Calu3 (cell line): Measurements from ENCODE around the gene GOLGA6L10. TPM values are rescaled to one million over a fixed set of nuclear protein-coding genes. Genes with fewer than 3 reads are reported as not detected.
"Not testable (repeated sequence)": the region's sequence is repeated elsewhere in the genome, so short reads cannot be mapped to it uniquely, and the experiment has no call there.

Experiments
- Bru-seq: library from RNA; stranded (reverse); fragments of 400-500 nt; gene quantifications from one replicate; lab custom pipeline; 2021; lab: Mats Ljungman, UMichigan
- BruChase-seq, 2 experiments: library from RNA; stranded (reverse); fragments of 400-500 nt; gene quantifications; one replicate each; lab custom pipeline; 2021; lab: Mats Ljungman, UMichigan
- BruUV-seq: library from RNA; stranded (reverse); fragments of 400-500 nt; replicated peaks from 2 replicates; lab custom pipeline; 2021; lab: Mats Ljungman, UMichigan
- CTCF ChIA-PET: fragments of 300-600 bp; sonication (Branson Sonifier 250); formaldehyde crosslinking; loops from one replicate; lab custom pipeline; 2022; ENCODE audit warnings: antibody characterized with exemption; lab: Charles Lee
- DNase-seq: peaks from one replicate; pipeline ENCODE4 v3.0.0; 2022
- H3K27ac Mint-ChIP-seq: one replicate; pipeline ENCODE4 v1.8.0; 2022; ENCODE audit warnings: mixed read lengths; ENCODE audit not compliant: unreplicated experiment
- H3K27me3 Mint-ChIP-seq: one replicate; pipeline ENCODE4 v1.8.0; 2022; ENCODE audit warnings: mixed read lengths; ENCODE audit not compliant: unreplicated experiment
- H3K36me3 Mint-ChIP-seq: one replicate; pipeline ENCODE4 v1.8.0; 2022; ENCODE audit warnings: mild to moderate bottlenecking, moderate library complexity, mixed read lengths; ENCODE audit not compliant: insufficient read depth, unreplicated experiment
- H3K4me1 Mint-ChIP-seq: one replicate; pipeline ENCODE4 v1.8.0; 2022; ENCODE audit warnings: mild to moderate bottlenecking, low read depth, mixed read lengths; ENCODE audit not compliant: unreplicated experiment
- H3K4me3 Mint-ChIP-seq: one replicate; pipeline ENCODE4 v1.8.0; 2022; ENCODE audit warnings: mild to moderate bottlenecking, low read depth, moderate library complexity, mixed read lengths; ENCODE audit not compliant: unreplicated experiment
- H3K9me3 Mint-ChIP-seq: one replicate; pipeline ENCODE4 v1.8.0; 2022; ENCODE audit warnings: low read depth, mixed read lengths; ENCODE audit not compliant: unreplicated experiment
- intact Hi-C: fragments of 100-400 bp; cut with micrococcal nuclease; formaldehyde crosslinking; loops from one replicate; pipeline ENCODE4 v1.10.0; 2022; ENCODE audit not compliant: unreplicated experiment
- long read RNA-seq: library from polyadenylated mRNA; stranded (forward); transcript quantifications from one replicate; pipeline ENCODE4 v2.0.0, GENCODE V29; 2022
- total RNA-seq: library from RNA; stranded (reverse); gene quantifications from 2 replicates; pipeline ENCODE4 v1.2.3, GENCODE V29; 2022
- TF ChIP-seq, protein P1 (sequence below): fragments of 200-600 bp; IDR thresholded peaks from one replicate; pipeline ENCODE4 v1.8.0; 2022; ENCODE audit warnings: antibody characterized with exemption; ENCODE audit not compliant: unreplicated experiment

The GOLGA6L10 gene, protein sequence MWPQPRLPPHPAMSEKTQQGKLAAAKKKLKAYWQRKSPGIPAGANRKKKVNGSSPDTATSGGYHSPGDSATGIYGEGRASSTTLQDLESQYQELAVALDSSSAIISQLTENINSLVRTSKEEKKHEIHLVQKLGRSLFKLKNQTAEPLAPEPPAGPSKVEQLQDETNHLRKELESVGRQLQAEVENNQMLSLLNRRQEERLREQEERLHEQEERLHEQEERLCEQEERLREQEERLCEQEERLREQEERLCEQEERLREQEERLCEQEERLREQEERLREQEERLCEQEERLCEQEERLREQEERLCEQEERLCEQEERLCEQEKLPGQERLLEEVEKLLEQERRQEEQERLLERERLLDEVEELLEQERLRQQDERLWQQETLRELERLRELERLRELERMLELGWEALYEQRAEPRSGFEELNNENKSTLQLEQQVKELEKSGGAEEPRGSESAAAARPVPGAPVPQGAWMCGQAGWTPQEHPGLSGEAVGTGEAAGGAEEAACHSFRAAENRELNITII
- total RNA-seq (0.88 and 1.4 TPM in 2 replicates), Bru-seq, nascent RNA (percentile 33 among the genes with signal in this experiment), BruChase-seq, experiment 1, labeled RNA remaining after a 6-hour chase (percentile 42 among the genes with signal in this experiment), BruChase-seq, experiment 2, labeled RNA remaining after a 2-hour chase (percentile 42 among the genes with signal in this experiment)
- long read RNA-seq, result 0 reads

DNA sequence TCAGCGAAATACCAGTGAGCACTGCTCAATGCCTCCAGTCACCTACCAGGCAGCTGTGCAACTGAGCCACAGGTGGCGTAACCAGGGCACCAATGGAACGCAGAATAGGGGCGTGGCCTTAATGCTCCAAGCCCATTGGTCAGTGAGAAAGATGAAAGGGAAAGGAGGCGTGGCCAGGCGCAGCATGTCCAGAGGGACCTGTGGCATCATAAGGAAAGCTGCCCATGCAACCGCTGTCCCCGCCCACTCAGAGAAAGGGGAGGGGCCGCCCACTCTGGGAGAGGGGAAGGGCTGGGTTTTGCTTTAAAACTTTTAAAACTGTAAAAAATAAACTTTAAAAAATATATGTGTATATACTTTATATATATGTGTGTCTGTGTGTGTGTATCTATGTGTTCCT is at the start of gene GOLGA6L10:
Gene GOLGA6L10, minus strand, starts transcription at position 101 of the 400 bp plus-strand sequence. Its CDS starts 100 bp downstream, at position 1.
- DNase-seq, intact Hi-C loops, H3K4me3 Mint-ChIP-seq, H3K36me3 Mint-ChIP-seq, H3K9me3 Mint-ChIP-seq, CTCF ChIA-PET, H3K4me1 Mint-ChIP-seq, BruUV-seq, H3K27ac Mint-ChIP-seq: not testable (repeated sequence)
- peaks cover 38% of the 10 kb centered on the region for H3K27me3 Mint-ChIP-seq

DNA sequence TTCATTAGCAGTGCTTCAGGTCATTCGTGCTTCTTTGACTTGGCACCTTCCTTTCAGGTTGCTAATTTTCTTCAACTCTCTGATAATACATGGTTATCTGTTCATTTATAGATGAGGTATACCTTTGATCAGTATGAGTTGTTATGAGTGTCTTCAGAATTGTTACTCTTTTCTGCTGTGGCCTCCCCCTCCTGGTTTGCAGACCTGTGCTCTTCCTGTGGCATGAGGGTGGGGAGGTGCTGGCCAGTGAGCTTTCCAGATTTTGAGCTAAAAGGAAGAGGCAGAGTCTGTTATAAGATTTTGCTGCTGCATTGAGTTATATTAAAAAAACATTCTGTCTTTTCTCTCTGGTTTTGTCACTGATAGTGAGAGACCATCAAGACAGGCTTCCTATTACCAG is 49.5 kb upstream of the GOLGA6L10 start:
- intact Hi-C loops, result no loop called here
- no peak overlapping the region for H3K27ac Mint-ChIP-seq
- no peak for DNase-seq
- no peaks in the 10 kb centered on the region for H3K4me1 Mint-ChIP-seq
- no peaks in the 10 kb centered on the region for H3K9me3 Mint-ChIP-seq
- TF ChIP-seq, protein P1, sequence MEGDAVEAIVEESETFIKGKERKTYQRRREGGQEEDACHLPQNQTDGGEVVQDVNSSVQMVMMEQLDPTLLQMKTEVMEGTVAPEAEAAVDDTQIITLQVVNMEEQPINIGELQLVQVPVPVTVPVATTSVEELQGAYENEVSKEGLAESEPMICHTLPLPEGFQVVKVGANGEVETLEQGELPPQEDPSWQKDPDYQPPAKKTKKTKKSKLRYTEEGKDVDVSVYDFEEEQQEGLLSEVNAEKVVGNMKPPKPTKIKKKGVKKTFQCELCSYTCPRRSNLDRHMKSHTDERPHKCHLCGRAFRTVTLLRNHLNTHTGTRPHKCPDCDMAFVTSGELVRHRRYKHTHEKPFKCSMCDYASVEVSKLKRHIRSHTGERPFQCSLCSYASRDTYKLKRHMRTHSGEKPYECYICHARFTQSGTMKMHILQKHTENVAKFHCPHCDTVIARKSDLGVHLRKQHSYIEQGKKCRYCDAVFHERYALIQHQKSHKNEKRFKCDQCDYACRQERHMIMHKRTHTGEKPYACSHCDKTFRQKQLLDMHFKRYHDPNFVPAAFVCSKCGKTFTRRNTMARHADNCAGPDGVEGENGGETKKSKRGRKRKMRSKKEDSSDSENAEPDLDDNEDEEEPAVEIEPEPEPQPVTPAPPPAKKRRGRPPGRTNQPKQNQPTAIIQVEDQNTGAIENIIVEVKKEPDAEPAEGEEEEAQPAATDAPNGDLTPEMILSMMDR, result no peak
- no peaks in the 10 kb centered on the region for H3K36me3 Mint-ChIP-seq
- H3K4me3 Mint-ChIP-seq, result no peak overlapping the region
- no TSS peak for BruUV-seq
- CTCF ChIA-PET, result no interaction called here
- no peaks in the 10 kb centered on the region for H3K27me3 Mint-ChIP-seq

DNA sequence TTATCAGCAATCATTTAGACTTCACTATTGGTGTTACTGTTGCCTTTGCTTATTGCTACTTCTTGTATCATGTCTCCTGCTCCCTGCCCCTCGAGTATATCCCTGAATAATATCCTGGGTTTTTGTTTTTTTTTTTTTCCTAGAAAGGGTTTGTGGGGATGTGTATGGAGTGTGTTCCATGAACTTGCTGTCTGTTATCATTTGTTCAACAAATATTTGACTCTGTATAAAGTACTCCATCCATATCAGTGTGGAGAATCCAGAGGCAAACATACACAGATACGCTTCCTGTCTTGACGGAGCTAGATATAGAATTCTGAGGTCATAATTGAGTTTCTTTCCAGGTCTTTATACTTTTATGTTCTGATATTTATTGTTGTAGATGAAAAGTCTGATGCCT is 48.5 kb upstream of the GOLGA6L10 start:
- no peak for DNase-seq
- no peak overlapping the region for H3K27ac Mint-ChIP-seq
- TF ChIP-seq, protein P1, result no peak
- H3K9me3 Mint-ChIP-seq, result no peaks in the 10 kb centered on the region
- H3K36me3 Mint-ChIP-seq, result no peaks in the 10 kb centered on the region
- no TSS peak for BruUV-seq
- CTCF ChIA-PET, result interaction anchor here (0.7 kb wide), 1 partner anchor 537 kb away, joined by 4 read pairs; no protein-coding TSS in a partner anchor
- intact Hi-C loops, result no loop called here
- H3K27me3 Mint-ChIP-seq, result no peaks in the 10 kb centered on the region
- H3K4me3 Mint-ChIP-seq, result no peak overlapping the region
- no peaks in the 10 kb centered on the region for H3K4me1 Mint-ChIP-seq

DNA sequence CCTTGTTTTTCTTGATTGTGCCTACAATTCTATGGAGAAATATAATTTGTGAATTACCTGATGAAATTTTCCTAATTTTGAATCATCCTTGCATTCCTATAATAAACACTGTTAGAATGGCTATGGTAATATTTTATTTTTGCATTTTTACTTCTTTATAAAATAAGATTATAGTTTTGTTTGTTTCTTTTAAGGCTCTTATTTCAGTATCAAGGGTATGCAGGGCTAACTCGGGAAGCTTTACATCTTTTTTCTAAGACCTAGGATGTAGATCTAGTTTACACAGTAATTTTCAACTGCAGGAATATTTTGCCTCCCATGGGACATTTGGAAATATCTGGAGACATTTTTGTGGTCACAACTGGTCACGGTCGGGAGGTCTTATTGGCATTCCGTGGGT is 46.5 kb upstream of the GOLGA6L10 start:
- H3K36me3 Mint-ChIP-seq, H3K27ac Mint-ChIP-seq, H3K4me1 Mint-ChIP-seq, H3K9me3 Mint-ChIP-seq, H3K27me3 Mint-ChIP-seq, BruUV-seq, CTCF ChIA-PET, H3K4me3 Mint-ChIP-seq, intact Hi-C loops, DNase-seq: not testable (repeated sequence)

DNA sequence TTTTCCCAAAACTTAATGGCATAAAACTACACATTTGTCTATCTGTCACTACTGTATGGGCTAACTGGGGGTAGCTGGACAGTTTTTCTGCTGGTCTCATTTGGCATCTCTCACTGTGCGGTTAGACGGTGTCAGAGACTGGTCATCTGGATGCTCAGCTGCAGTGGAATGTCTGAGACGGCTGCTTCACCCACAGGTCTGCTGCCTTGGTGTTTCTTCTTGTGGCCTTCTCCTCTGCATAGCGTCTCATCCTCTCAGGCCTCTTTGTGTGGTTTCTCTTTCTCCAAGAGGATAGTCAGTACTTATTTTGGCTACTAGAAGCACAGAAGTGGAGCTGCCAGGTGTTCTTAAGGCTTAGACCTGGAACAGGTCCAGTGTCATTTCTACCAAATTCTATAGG is 44.4 kb upstream of the GOLGA6L10 start:
- H3K27ac Mint-ChIP-seq, result no peak overlapping the region
- H3K4me3 Mint-ChIP-seq, result no peak overlapping the region
- no peaks in the 10 kb centered on the region for H3K27me3 Mint-ChIP-seq
- no peaks in the 10 kb centered on the region for H3K36me3 Mint-ChIP-seq
- TF ChIP-seq, protein P1, result no peak
- H3K9me3 Mint-ChIP-seq, result no peaks in the 10 kb centered on the region
- intact Hi-C loops, result no loop called here
- CTCF ChIA-PET, result no interaction called here
- no peak for DNase-seq
- no TSS peak for BruUV-seq
- peaks cover 8% of the 10 kb centered on the region for H3K4me1 Mint-ChIP-seq

DNA sequence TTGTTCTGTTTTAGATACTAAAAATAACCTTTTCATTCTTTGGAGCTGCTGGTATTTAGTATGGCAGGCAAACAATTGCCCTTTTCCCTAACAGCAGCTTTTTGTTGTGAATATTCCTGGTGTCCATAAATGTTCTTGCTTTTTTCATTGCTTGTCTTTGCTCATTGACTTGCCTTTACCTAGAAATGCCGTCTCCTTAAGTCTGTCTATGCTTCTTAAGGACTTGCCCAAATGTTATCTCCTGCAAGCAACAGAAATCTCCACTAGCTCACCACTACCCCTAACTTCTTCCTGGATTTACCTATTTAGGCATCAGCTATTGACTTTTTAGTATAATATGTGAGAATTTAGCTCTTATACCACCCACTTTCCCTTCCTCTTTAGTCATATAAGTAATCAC is 42.8 kb upstream of the GOLGA6L10 start:
- DNase-seq, CTCF ChIA-PET, H3K27me3 Mint-ChIP-seq, H3K36me3 Mint-ChIP-seq, H3K27ac Mint-ChIP-seq, H3K9me3 Mint-ChIP-seq, H3K4me1 Mint-ChIP-seq, intact Hi-C loops, H3K4me3 Mint-ChIP-seq, BruUV-seq: not testable (repeated sequence)

DNA sequence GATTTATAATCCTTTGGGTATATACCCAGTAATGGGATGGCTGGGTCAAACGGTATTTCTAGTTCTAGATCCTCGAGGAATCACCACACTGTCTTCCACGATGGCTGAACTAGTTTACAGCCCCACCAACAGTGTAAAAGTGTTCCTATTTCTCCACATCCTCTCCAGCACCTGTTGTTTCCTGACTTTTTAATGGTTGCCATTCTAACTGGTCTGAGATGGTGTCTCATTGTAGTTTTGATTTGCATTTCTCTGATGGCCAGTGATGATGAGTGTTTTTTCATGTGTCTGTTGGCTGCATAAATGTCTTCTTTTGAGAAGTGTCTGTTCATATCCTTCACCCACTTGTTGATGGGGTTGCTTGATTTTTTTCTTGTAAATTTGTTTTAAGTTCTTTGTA is 40.9 kb upstream of the GOLGA6L10 start:
- BruUV-seq, CTCF ChIA-PET, H3K27ac Mint-ChIP-seq, H3K9me3 Mint-ChIP-seq, H3K36me3 Mint-ChIP-seq, H3K4me1 Mint-ChIP-seq, DNase-seq, intact Hi-C loops, H3K4me3 Mint-ChIP-seq, H3K27me3 Mint-ChIP-seq: not testable (repeated sequence)
